ENCODE results near the gene RBFOX1. TPM values are rescaled to one million over a fixed set of nuclear protein-coding genes. Genes with fewer than 3 reads are reported as not detected.

The RBFOX1 gene
- total RNA-seq, 3 donors from 2014 or later, result 4.1 to 7.7 (median 5.1) TPM

GRCh38 chr16:7420079-7420478 lies 87.4 kb downstream of the RBFOX1 start:
- Histone ChIP-seq H3K9me3 (no peaks in the 10 kb centered on the region), H3K36me3 (ENCODE audit: low read depth) (no peaks in the 10 kb centered on the region), H3K4me3 (no peak overlapping the region), H3K4me1 (ENCODE audit: low read depth) (no peaks in the 10 kb centered on the region)
- intact Hi-C loops (cut with DNase I, micrococcal nuclease), result no loop called here
- no peak for ATAC-seq
- no peak for TF ChIP-seq CTCF (IDR thresholded peaks at IDR 0.05)
- DNase-seq, result no peak

GRCh38 chr16:7420843-7421242 lies 88.2 kb downstream of the RBFOX1 start:
- Histone ChIP-seq H3K4me3 (no peak overlapping the region), H3K4me1 (ENCODE audit: low read depth) (no peaks in the 10 kb centered on the region), H3K36me3 (ENCODE audit: low read depth) (no peaks in the 10 kb centered on the region), H3K9me3 (no peaks in the 10 kb centered on the region)
- DNase-seq, result no peak
- TF ChIP-seq CTCF (IDR thresholded peaks at IDR 0.05), result no peak
- intact Hi-C loops (cut with DNase I, micrococcal nuclease), result no loop called here
- ATAC-seq, result no peak

GRCh38 chr16:7421578-7421977 lies 88.9 kb downstream of the RBFOX1 start:
- Histone ChIP-seq H3K4me3 (no peak overlapping the region), H3K9me3 (no peaks in the 10 kb centered on the region), H3K4me1 (ENCODE audit: low read depth) (no peaks in the 10 kb centered on the region), H3K36me3 (ENCODE audit: low read depth) (no peaks in the 10 kb centered on the region)
- TF ChIP-seq CTCF (IDR thresholded peaks at IDR 0.05), result no peak
- intact Hi-C loops (cut with DNase I, micrococcal nuclease), result no loop called here
- ATAC-seq, result no peak
- DNase-seq, result no peak

- H3K4me3 ChIP-seq, result no peak overlapping the region
- DNase-seq (no peak), ATAC-seq (no peak)
- intact Hi-C loops (cut with DNase I, micrococcal nuclease), result no loop called here
- H3K4me1 ChIP-seq (ENCODE audit: low read depth), result no peaks in the 10 kb centered on the region
- H3K9me3 ChIP-seq, result no peaks in the 10 kb centered on the region
- no peaks in the 10 kb centered on the region for H3K36me3 ChIP-seq (ENCODE audit: low read depth)
- no peak for TF ChIP-seq CTCF (IDR thresholded peaks at IDR 0.05)
These were observed 89.6 kb downstream of the RBFOX1 start for GRCh38 chr16:7422036-7422888.

GRCh38 chr16:7423434-7424044 lies 90.9 kb downstream of the RBFOX1 start:
- Histone ChIP-seq H3K4me1 (ENCODE audit: low read depth) (no peaks in the 10 kb centered on the region), H3K4me3 (no peak overlapping the region), H3K9me3 (no peaks in the 10 kb centered on the region), H3K36me3 (ENCODE audit: low read depth) (no peaks in the 10 kb centered on the region)
- no peak for ATAC-seq
- TF ChIP-seq CTCF (IDR thresholded peaks at IDR 0.05), result no peak
- DNase-seq, result no peak
- intact Hi-C loops (cut with DNase I, micrococcal nuclease), result no loop called here
